ENCODE results near the gene OR1L6. TPM values are rescaled to one million over a fixed set of nuclear protein-coding genes. Genes with fewer than 3 reads are reported as not detected.

OR1L6 gene
- total RNA-seq, 1 donor from 2014 or later = not detected

Other genes with a start within 250 kb of the OR1L6 start
- not detected for gene OR1J2, start 231.5 kb upstream of the OR1L6 start, total RNA-seq
- not detected for gene OR1J4, start 223.2 kb upstream of the OR1L6 start, total RNA-seq
- not detected for gene OR1N1, start 215.0 kb upstream of the OR1L6 start, total RNA-seq
- gene OR1N2, start 189.2 kb upstream of the OR1L6 start, total RNA-seq = not detected
- gene OR1L8, start 158.9 kb upstream of the OR1L6 start, total RNA-seq = not detected
- not detected for gene OR1Q1, start 127.6 kb upstream of the OR1L6 start, total RNA-seq
- gene OR1B1, start 84.7 kb upstream of the OR1L6 start, total RNA-seq = not detected
- not detected for gene OR1L1, start 80.6 kb upstream of the OR1L6 start, total RNA-seq
- not detected for gene OR1L3, start 67.2 kb upstream of the OR1L6 start, total RNA-seq
- gene OR1L4, start 18.3 kb upstream of the OR1L6 start, total RNA-seq = not detected
- gene OR5C1, start 46.6 kb downstream of the OR1L6 start, total RNA-seq = not detected
- not detected for gene OR1K1, start 57.8 kb downstream of the OR1L6 start, total RNA-seq
- gene PDCL, start 86.3 kb downstream of the OR1L6 start, total RNA-seq = 7.4 TPM
- gene RC3H2, start 163.1 kb downstream of the OR1L6 start, total RNA-seq = 33.8 TPM
- 4.5 TPM for gene ZBTB6, start 171.0 kb downstream of the OR1L6 start, total RNA-seq
- gene ZBTB26, start 189.2 kb downstream of the OR1L6 start, total RNA-seq = 4.7 TPM
- 43.1 TPM for gene RABGAP1, start 198.7 kb downstream of the OR1L6 start, total RNA-seq